Prostate gland (tissue), 2 donors: ENCODE measurements around the gene KLHDC7B. TPM values are rescaled to one million over a fixed set of nuclear protein-coding genes. Genes with fewer than 3 reads are reported as not detected.
A peak's percentile ranks its signal among the peaks of the same experiment; 100 is the strongest.
"Not testable (repeated sequence)": the region's sequence is repeated elsewhere in the genome, so short reads cannot be mapped to it uniquely, and the experiment has no call there.

Source experiments
- DNase-seq: peaks from one replicate; pipeline ENCODE4 v3.0.0-alpha.2; 2019; ENCODE audit warnings: low spot score
- H3K27ac ChIP-seq, 2 donors: fragments of 200-600 bp; sonication (generic); 2 replicates each; pipeline ENCODE4 v1.5.1; 2017 to 2019
- H3K27me3 ChIP-seq: fragments of 200-600 bp; sonication (generic); replicated peaks from 2 replicates; pipeline ENCODE4 v1.5.1; 2019; ENCODE audit not compliant: insufficient read depth
- H3K36me3 ChIP-seq, 2 donors: fragments of 200-600 bp; sonication (generic); 1 replicate in 1 of 2; 2 replicates in 1 of 2; pipeline versions ENCODE4 v1.5.1 to v1.8.1; 2017 to 2019
- H3K4me1 ChIP-seq: fragments of 200-600 bp; sonication (generic); replicated peaks from 2 replicates; pipeline ENCODE4 v1.5.1; 2019
- H3K4me3 ChIP-seq, 2 donors: fragments of 200-600 bp; sonication (generic); 2 replicates each; pipeline ENCODE4 v1.5.1; 2017 to 2019
- H3K9me3 ChIP-seq: fragments of 200-600 bp; sonication (generic); 2 replicates; pipeline ENCODE4 v1.5.1; 2017
- CTCF ChIP-seq, 4 experiments: fragments of 200-600 bp in 2 of 4; fragments of 450-650 bp in 2 of 4; sonication (generic) in 2 of 4; IDR thresholded peaks; 1 replicate in 3 of 4; 2 replicates in 1 of 4; pipeline ENCODE4 v1.5.1; 2016 to 2019; ENCODE audit warnings: antibody characterized with exemption in 4 of 4, mild to moderate bottlenecking in 2 of 4, moderate library complexity in 2 of 4
- POLR2A ChIP-seq: fragments of 450-650 bp; IDR thresholded peaks from one replicate; pipeline ENCODE4 v1.6.1; 2016; ENCODE audit warnings: antibody characterized with exemption, mild to moderate bottlenecking
- POLR2AphosphoS5 ChIP-seq: sonication (generic); formaldehyde crosslinking; IDR thresholded peaks from one replicate; pipeline ENCODE4 v1.6.1; 2017; ENCODE audit warnings: antibody characterized with exemption
- WGBS: methylation state at CpG from one replicate; pipeline ENCODE4 v1.1.5; 2018; 5-methylcytosine and 5-hydroxymethylcytosine counted together
- intact Hi-C: fragments of 100-400 bp; cut with DNase I; formaldehyde crosslinking; loops from one replicate; pipeline ENCODE4 v1.14.2; 2022
- total RNA-seq, 2 donors: library from RNA; depleted of rRNA; stranded (reverse); fragments of >200 nt; gene quantifications; one replicate each; pipeline ENCODE4 v1.1.0, GENCODE V29; 2016

KLHDC7B gene
- total RNA-seq, 2 donors from 2014 or later, result 0.62 TPM; not detected in 1

- 82% methylated on average over 10 of the region's 10 CpGs for WGBS
- H3K27ac ChIP-seq, result no peak overlapping the region
- no peak overlapping the region for H3K4me3 ChIP-seq
- TF ChIP-seq POLR2AphosphoS5, result no peak
- no peak for TF ChIP-seq CTCF (IDR thresholded peaks at IDR 0.05)
- TF ChIP-seq POLR2A, result no peak
- no peaks in the 10 kb centered on the region for H3K9me3 ChIP-seq
- DNase-seq, result no peak
- H3K27me3 ChIP-seq, result no peaks in the 10 kb centered on the region
- no peaks in the 10 kb centered on the region for H3K36me3 ChIP-seq
- H3K4me1 ChIP-seq, result no peaks in the 10 kb centered on the region
- intact Hi-C loops, result no loop called here
Observed at GRCh38 chr22:50540381-50540780, 5.3 kb upstream of the KLHDC7B start.

GRCh38 chr22:50541667-50542026, 4.1 kb upstream of the KLHDC7B start:
- 59% methylated on average over 5 of the region's 5 CpGs for WGBS
- H3K4me1 ChIP-seq, H3K9me3 ChIP-seq, DNase-seq, intact Hi-C loops, H3K27me3 ChIP-seq, H3K36me3 ChIP-seq, H3K4me3 ChIP-seq: not testable (repeated sequence)
- H3K27ac ChIP-seq, result peak overlapping the region in 1 of 2 donors; percentile 9

- WGBS, result 92% methylated on average over 19 of the region's 19 CpGs
- DNase-seq, result no peak
- Histone ChIP-seq H3K9me3 (no peaks in the 10 kb centered on the region), H3K4me3 (no peak overlapping the region), H3K27ac (no peak overlapping the region), H3K36me3 (no peaks in the 10 kb centered on the region), H3K4me1 (no peaks in the 10 kb centered on the region), H3K27me3 (peaks cover 4% of the 10 kb centered on the region)
- intact Hi-C loops, result no loop called here
- no peak for TF ChIP-seq POLR2AphosphoS5
Observed at GRCh38 chr22:50542416-50542927, 3.2 kb upstream of the KLHDC7B start.

- no peak overlapping the region for H3K27ac ChIP-seq
- peak; percentile 57 for DNase-seq
- intact Hi-C loops, result no loop called here
- H3K4me1 ChIP-seq, result no peaks in the 10 kb centered on the region
- no peaks in the 10 kb centered on the region for H3K36me3 ChIP-seq
- H3K9me3 ChIP-seq, result no peaks in the 10 kb centered on the region
- H3K4me3 ChIP-seq, result no peak overlapping the region
- peaks cover 4% of the 10 kb centered on the region for H3K27me3 ChIP-seq
- no peak for TF ChIP-seq POLR2A
- TF ChIP-seq CTCF (IDR thresholded peaks at IDR 0.05), result peak in 2 of 4 experiments; percentile 39 to 44
- 8% methylated on average over 52 of the region's 52 CpGs for WGBS
Observed at GRCh38 chr22:50544078-50544745, 1.5 kb upstream of the KLHDC7B start.

GRCh38 chr22:50544746-50545253, 899 bp upstream of the KLHDC7B start:
- Histone ChIP-seq H3K27ac (no peak overlapping the region), H3K4me3 (no peak overlapping the region), H3K9me3 (no peaks in the 10 kb centered on the region), H3K4me1 (no peaks in the 10 kb centered on the region), H3K27me3 (peaks cover 4% of the 10 kb centered on the region), H3K36me3 (no peaks in the 10 kb centered on the region)
- 67% methylated on average over 5 of the region's 5 CpGs for whole genome bisulfite sequencing
- no peak for DNase-seq
- TF ChIP-seq POLR2A (no peak), POLR2AphosphoS5 (no peak), CTCF (IDR thresholded peaks at IDR 0.05) (no peak)
- intact Hi-C loops, result no loop called here
